DND-41 (cell line): Measurements from ENCODE around the gene LHFPL2.

Source experiments
- ATAC-seq: fragments of 200-7000 bp; cut with Tn5 transposase; 3 replicates; pipeline ENCODE4 v1.9.1; 2021; ENCODE audit warnings: low read depth; ENCODE audit not compliant: insufficient read depth
- DNase-seq: peaks from one replicate; pipeline ENCODE4 v3.0.0-alpha.2; 2020
- H2AFZ ChIP-seq: 2 replicates; pipeline ENCODE4 v1.6.0; 2012; ENCODE audit warnings: low read depth, low read length
- H3K27ac ChIP-seq: 2 replicates; pipeline ENCODE4 v1.5.1; 2012; ENCODE audit warnings: low read length, inconsistent platforms
- H3K27me3 ChIP-seq: fragments of 200-600 bp; sonication (generic); 2 replicates; pipeline ENCODE4 v1.6.0; 2012; ENCODE audit warnings: low read length, mild to moderate bottlenecking, inconsistent platforms; ENCODE audit not compliant: insufficient read depth, poor library complexity
- H3K36me3 ChIP-seq: 2 replicates; pipeline ENCODE4 v1.5.1; 2012; ENCODE audit warnings: low read length, inconsistent platforms; ENCODE audit not compliant: insufficient read depth
- H3K4me1 ChIP-seq: 2 replicates; pipeline ENCODE4 v1.5.1; 2012; ENCODE audit warnings: mild to moderate bottlenecking, low read length; ENCODE audit not compliant: insufficient read depth
- H3K4me2 ChIP-seq: 2 replicates; pipeline ENCODE4 v1.6.0; 2012; ENCODE audit warnings: mild to moderate bottlenecking, moderate library complexity, low read length, inconsistent platforms; ENCODE audit not compliant: insufficient read depth
- H3K4me3 ChIP-seq, 2 experiments: fragments of 200-600 bp in 1 of 2; shearing (Covaris generic) in 1 of 2; 2 replicates each; pipeline ENCODE4 v1.5.1; 2012 to 2016; ENCODE audit warnings: inconsistent platforms in 2 of 2, low read length in 2 of 2, mild to moderate bottlenecking in 2 of 2, low read depth in 1 of 2, moderate library complexity in 1 of 2
- H3K79me2 ChIP-seq: 2 replicates; pipeline ENCODE4 v1.6.0; 2012; ENCODE audit warnings: low read length, inconsistent platforms; ENCODE audit not compliant: insufficient read depth
- H3K9ac ChIP-seq: 2 replicates; pipeline ENCODE4 v1.6.0; 2012; ENCODE audit warnings: low read depth, mild to moderate bottlenecking, inconsistent platforms, low read length, moderate library complexity
- H3K9me3 ChIP-seq: 2 replicates; pipeline ENCODE4 v1.5.1; 2012; ENCODE audit warnings: low read length, moderate library complexity, mild to moderate bottlenecking, inconsistent platforms; ENCODE audit not compliant: insufficient read depth, severe bottlenecking
- H4K20me1 ChIP-seq: 2 replicates; pipeline ENCODE4 v1.6.0; 2012; ENCODE audit warnings: low read length; ENCODE audit not compliant: insufficient read depth
- EZH2 ChIP-seq: IDR thresholded peaks from 3 replicates; pipeline ENCODE4 v1.6.1; 2012; ENCODE audit warnings: borderline replicate concordance, low read depth, mild to moderate bottlenecking, moderate library complexity, low read length, inconsistent platforms; ENCODE audit not compliant: severe bottlenecking
- TF ChIP-seq, protein P1 (sequence below): IDR thresholded peaks from 2 replicates; pipeline ENCODE4 v1.5.1; 2012; ENCODE audit warnings: borderline replicate concordance, low read length, moderate library complexity, mild to moderate bottlenecking; ENCODE audit not compliant: poor library complexity, severe bottlenecking; ENCODE audit errors: extremely low read depth

LHFPL2 gene

DNA sequence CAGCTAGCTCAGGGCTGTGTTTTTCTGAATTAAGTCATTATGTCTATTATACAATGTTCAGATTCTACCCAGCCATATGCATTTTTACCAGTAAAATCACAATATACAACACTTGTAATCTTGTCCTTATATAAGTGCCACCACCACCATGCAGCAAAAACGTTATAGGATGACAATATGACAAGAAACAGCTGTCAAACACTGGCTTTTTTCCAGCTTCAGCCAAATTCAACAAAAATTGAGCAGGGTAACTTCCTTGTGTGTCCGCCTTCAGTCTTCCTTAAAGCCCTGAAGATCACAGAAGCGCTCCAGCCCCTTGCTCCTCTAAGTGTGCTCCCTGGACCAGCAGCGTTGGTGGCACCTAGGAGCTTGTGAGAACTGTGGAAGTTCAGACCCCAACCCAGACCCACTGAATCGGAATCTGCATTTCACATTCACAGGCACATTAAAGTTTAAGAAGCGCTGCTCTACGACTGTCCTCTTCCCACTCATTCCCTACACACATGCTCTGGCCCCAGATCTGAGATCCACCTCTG is 111.8 kb downstream of the LHFPL2 start:
- Histone ChIP-seq H3K27ac (no peak overlapping the region), H4K20me1 (no peaks in the 10 kb centered on the region), H3K79me2 (no peaks in the 10 kb centered on the region), H3K4me3 (no peak overlapping the region), H3K4me1 (no peaks in the 10 kb centered on the region), H3K36me3 (no peaks in the 10 kb centered on the region), H3K4me2 (no peak overlapping the region), H3K27me3 (no peaks in the 10 kb centered on the region), H3K9me3 (no peaks in the 10 kb centered on the region), H3K9ac (no peak overlapping the region), H2AFZ (no peak overlapping the region)
- no peak for ATAC-seq
- no peak for DNase-seq
- TF ChIP-seq EZH2, result no peak
- TF ChIP-seq, protein P1, sequence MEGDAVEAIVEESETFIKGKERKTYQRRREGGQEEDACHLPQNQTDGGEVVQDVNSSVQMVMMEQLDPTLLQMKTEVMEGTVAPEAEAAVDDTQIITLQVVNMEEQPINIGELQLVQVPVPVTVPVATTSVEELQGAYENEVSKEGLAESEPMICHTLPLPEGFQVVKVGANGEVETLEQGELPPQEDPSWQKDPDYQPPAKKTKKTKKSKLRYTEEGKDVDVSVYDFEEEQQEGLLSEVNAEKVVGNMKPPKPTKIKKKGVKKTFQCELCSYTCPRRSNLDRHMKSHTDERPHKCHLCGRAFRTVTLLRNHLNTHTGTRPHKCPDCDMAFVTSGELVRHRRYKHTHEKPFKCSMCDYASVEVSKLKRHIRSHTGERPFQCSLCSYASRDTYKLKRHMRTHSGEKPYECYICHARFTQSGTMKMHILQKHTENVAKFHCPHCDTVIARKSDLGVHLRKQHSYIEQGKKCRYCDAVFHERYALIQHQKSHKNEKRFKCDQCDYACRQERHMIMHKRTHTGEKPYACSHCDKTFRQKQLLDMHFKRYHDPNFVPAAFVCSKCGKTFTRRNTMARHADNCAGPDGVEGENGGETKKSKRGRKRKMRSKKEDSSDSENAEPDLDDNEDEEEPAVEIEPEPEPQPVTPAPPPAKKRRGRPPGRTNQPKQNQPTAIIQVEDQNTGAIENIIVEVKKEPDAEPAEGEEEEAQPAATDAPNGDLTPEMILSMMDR, result no peak

DNA sequence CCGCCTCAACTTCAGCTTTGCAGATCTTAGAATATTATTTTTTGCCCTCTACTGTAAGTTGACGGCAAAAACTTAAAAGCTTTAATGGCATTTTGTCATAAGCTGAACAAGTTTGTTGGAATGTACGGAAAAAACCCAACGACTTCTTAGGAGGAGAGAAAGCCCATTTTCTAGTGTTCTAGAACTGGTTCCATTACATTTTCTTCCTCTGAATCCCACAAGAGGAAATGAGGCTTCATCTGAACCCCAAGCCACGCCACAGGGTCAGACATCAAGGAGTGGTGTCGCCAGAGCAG is 113.7 kb downstream of the LHFPL2 start:
- no peak overlapping the region for H3K4me3 ChIP-seq
- H4K20me1 ChIP-seq, result no peaks in the 10 kb centered on the region
- no peak overlapping the region for H3K9ac ChIP-seq
- H3K4me1 ChIP-seq, result no peaks in the 10 kb centered on the region
- no peak for DNase-seq
- no peak for TF ChIP-seq EZH2
- TF ChIP-seq, protein P1, result no peak
- no peaks in the 10 kb centered on the region for H3K36me3 ChIP-seq
- no peaks in the 10 kb centered on the region for H3K27me3 ChIP-seq
- no peak overlapping the region for H3K4me2 ChIP-seq
- H3K9me3 ChIP-seq, result no peaks in the 10 kb centered on the region
- H3K27ac ChIP-seq, result no peak overlapping the region
- H2AFZ ChIP-seq, result no peak overlapping the region
- no peaks in the 10 kb centered on the region for H3K79me2 ChIP-seq
- ATAC-seq, result no peak

DNA sequence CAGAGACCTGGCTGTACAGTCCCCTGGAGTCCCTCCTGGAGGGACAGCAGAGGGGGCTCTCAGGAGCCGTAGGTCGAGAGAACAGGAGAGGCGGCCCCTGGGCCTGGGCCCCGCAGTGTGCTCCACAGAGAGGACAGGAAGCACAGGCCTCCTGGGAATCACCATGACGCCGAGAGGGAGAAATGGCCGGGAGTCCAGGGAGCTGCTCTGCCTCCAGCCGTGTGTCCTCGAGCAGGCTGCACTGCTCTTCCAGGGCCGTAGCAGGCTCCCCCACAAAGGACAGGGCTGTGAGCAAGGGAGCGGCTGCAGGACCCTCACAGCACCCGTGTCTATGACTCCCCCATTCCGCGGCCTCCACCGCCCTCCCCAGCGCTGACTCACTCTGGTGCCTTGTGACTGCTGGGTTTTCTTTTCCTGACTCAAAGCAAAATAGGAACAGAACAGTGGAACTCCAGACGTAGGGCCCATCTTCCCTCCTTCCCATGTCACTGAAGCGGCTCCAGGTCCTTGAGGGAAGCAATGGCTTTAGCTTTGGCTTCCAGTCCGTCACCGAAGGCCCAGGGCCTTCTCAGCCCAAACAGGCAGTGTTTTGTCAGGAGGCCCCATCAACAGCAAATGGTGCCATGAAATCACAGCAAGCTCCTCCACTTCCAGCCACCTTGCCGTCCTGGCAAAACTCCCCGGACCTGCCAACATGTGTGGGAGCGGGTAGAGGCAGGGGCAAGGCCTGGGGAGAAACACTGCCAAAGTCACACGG is 114.2 kb downstream of the LHFPL2 start:
- H3K79me2 ChIP-seq, result no peaks in the 10 kb centered on the region
- no peaks in the 10 kb centered on the region for H3K27me3 ChIP-seq
- H3K4me3 ChIP-seq, result no peak overlapping the region
- ATAC-seq, result no peak
- H3K4me2 ChIP-seq, result no peak overlapping the region
- no peaks in the 10 kb centered on the region for H4K20me1 ChIP-seq
- no peaks in the 10 kb centered on the region for H3K36me3 ChIP-seq
- no peak overlapping the region for H2AFZ ChIP-seq
- H3K27ac ChIP-seq, result no peak overlapping the region
- no peak overlapping the region for H3K9ac ChIP-seq
- H3K4me1 ChIP-seq, result no peaks in the 10 kb centered on the region
- no peaks in the 10 kb centered on the region for H3K9me3 ChIP-seq
- DNase-seq, result no peak
- TF ChIP-seq, protein P1, result no peak
- no peak for TF ChIP-seq EZH2
